Neural cell (in vitro differentiated cells): Measurements from ENCODE around the gene TUBA4B.

Experiments
- CTCF ChIP-seq: fragments of 450-650 bp; IDR thresholded peaks from 2 replicates; pipeline ENCODE4 v1.5.1; 2014; ENCODE audit warnings: antibody characterized with exemption, mild to moderate bottlenecking, moderate library complexity; ENCODE audit not compliant: poor library complexity, severe bottlenecking
- EZH2 ChIP-seq: fragments of 200-600, 300-800 bp; shearing (Covaris generic), sonication (generic); IDR thresholded peaks from 2 replicates; pipeline ENCODE4 v1.6.1; 2014; ENCODE audit warnings: antibody characterized with exemption, low read length, borderline replicate concordance, mild to moderate bottlenecking; ENCODE audit not compliant: insufficient read depth, poor library complexity, severe bottlenecking
- POLR2AphosphoS5 ChIP-seq: IDR thresholded peaks from 2 replicates; pipeline ENCODE4 v1.6.1; 2012
- REST ChIP-seq: IDR thresholded peaks from 2 replicates; pipeline ENCODE4 v1.6.1; 2012; ENCODE audit warnings: borderline replicate concordance

DNA sequence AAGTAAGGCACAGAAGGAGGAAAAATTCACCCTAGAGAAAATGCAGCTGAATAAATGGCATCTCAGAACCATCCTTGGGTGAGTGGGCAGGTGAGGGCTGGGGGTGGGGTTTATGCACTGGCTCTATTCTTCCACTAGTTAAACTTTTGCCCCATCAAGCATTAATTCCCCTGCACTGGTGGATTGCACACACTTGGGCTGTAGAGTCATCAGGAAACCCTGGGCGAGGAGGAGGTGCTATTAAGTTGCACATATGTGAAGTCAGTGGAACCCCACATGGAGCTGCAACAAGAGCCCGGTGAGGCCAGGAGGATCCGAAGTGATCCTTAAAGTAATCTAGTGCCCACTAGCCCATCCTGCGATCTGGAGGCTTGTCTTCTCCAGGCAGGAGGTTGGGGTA is 19.3 kb downstream of the TUBA4B start:
- no peak for TF ChIP-seq CTCF
- TF ChIP-seq EZH2: no peak
- TF ChIP-seq REST: no peak
- no peak for TF ChIP-seq POLR2AphosphoS5
